Measurements from ENCODE around the gene ZNF737. TPM values are rescaled to one million over a fixed set of nuclear protein-coding genes. Genes with fewer than 3 reads are reported as not detected.

Gene ZNF737
- total RNA-seq, 1 experiment from 2014 or later: 11.6 TPM

- Histone ChIP-seq H3K27ac (ENCODE audit: low read length) (no peak overlapping the region), H3K27me3 (ENCODE audit: control insufficient read depth, insufficient read depth, low read length) (no peaks in the 10 kb centered on the region), H3K4me1 (ENCODE audit: control insufficient read depth, insufficient read depth, low read length) (no peaks in the 10 kb centered on the region), H3K4me3 (ENCODE audit: low read depth in 2 of 2, low read length in 2 of 2) (no peak overlapping the region), H3K36me3 (ENCODE audit: control insufficient read depth, insufficient read depth, low read length) (no peaks in the 10 kb centered on the region), H3K9me3 (ENCODE audit: control insufficient read depth, insufficient read depth, low read depth, low read length) (no peaks in the 10 kb centered on the region)
- ChIA-PET POLR2A (no interaction called here), CTCF (no interaction called here)
- intact Hi-C loops (cut with micrococcal nuclease; ENCODE audit: unreplicated experiment): no loop called here
- BruUV-seq (replicated peaks): no TSS peak
- in situ Hi-C loops (cut with HindIII; ENCODE audit: low pct_unique_long_range_greater_than_20kb, low sequenced_read_pairs): no loop called here
- DNase-seq (ENCODE audit: low read depth, low spot score): no peak
- TF ChIP-seq REST (IDR thresholded peaks at IDR 0.05; ENCODE audit: insufficient read depth in 1 of 2, low read depth in 2 of 2, low read length in 1 of 2) (no peak), CTCF (IDR thresholded peaks at IDR 0.05) (no peak), SIN3A (IDR thresholded peaks at IDR 0.05; ENCODE audit: borderline replicate concordance, insufficient read depth, low read depth, low read length) (no peak), TCF7L2 (IDR thresholded peaks at IDR 0.05; ENCODE audit: low read depth, low read length) (no peak), POLR2AphosphoS5 (IDR thresholded peaks at IDR 0.05; ENCODE audit: low read depth, low read length) (no peak)
- no peak for ATAC-seq
These were observed 42.4 kb upstream of the ZNF737 start for GRCh38 chr19:20607943-20608342.

- POLR2A ChIA-PET: no interaction called here
- H3K4me1 ChIP-seq (ENCODE audit: control insufficient read depth, insufficient read depth, low read length): no peaks in the 10 kb centered on the region
- H3K9me3 ChIP-seq (ENCODE audit: control insufficient read depth, insufficient read depth, low read depth, low read length): peaks cover 9% of the 10 kb centered on the region; the same call in 1 of the 2 replicates
- CTCF ChIA-PET: no interaction called here
- in situ Hi-C loops (cut with HindIII; ENCODE audit: low pct_unique_long_range_greater_than_20kb, low sequenced_read_pairs): no loop called here
- H3K27me3 ChIP-seq (ENCODE audit: control insufficient read depth, insufficient read depth, low read length): no peaks in the 10 kb centered on the region
- intact Hi-C loops (cut with micrococcal nuclease; ENCODE audit: unreplicated experiment): no loop called here
- BruUV-seq (replicated peaks): no TSS peak
- ATAC-seq (no peak), DNase-seq (ENCODE audit: low read depth, low spot score) (no peak)
- no peak for TF ChIP-seq REST (IDR thresholded peaks at IDR 0.05; ENCODE audit: insufficient read depth in 1 of 2, low read depth in 2 of 2, low read length in 1 of 2)
- no peak for TF ChIP-seq SIN3A (IDR thresholded peaks at IDR 0.05; ENCODE audit: borderline replicate concordance, insufficient read depth, low read depth, low read length)
- no peak for TF ChIP-seq CTCF (IDR thresholded peaks at IDR 0.05)
- no peak for TF ChIP-seq POLR2AphosphoS5 (IDR thresholded peaks at IDR 0.05; ENCODE audit: low read depth, low read length)
- no peak for TF ChIP-seq TCF7L2 (IDR thresholded peaks at IDR 0.05; ENCODE audit: low read depth, low read length)
- H3K27ac ChIP-seq (ENCODE audit: low read length): no peak overlapping the region
- H3K4me3 ChIP-seq (ENCODE audit: low read depth in 2 of 2, low read length in 2 of 2): no peak overlapping the region
- no peaks in the 10 kb centered on the region for H3K36me3 ChIP-seq (ENCODE audit: control insufficient read depth, insufficient read depth, low read length)
These were observed 7.0 kb downstream of the ZNF737 start for GRCh38 chr19:20558571-20558970.
